Nephron progenitor cell (in vitro differentiated cells): ENCODE data around the gene C16orf95.

Source experiments
- DNase-seq: peaks from one replicate; pipeline ENCODE4 v3.0.0; 2021
- H3K27ac Mint-ChIP-seq: 2 replicates; pipeline ENCODE4 v1.8.0; 2021; ENCODE audit warnings: mild to moderate bottlenecking, moderate library complexity, mixed read lengths
- H3K27me3 Mint-ChIP-seq: 2 replicates; pipeline ENCODE4 v1.8.0; 2021; ENCODE audit warnings: mild to moderate bottlenecking, low read depth, mixed read lengths; ENCODE audit not compliant: poor library complexity
- H3K36me3 Mint-ChIP-seq: 2 replicates; pipeline ENCODE4 v1.8.0; 2021; ENCODE audit warnings: low read depth, mixed read lengths
- H3K4me1 Mint-ChIP-seq: 2 replicates; pipeline ENCODE4 v1.8.0; 2021; ENCODE audit warnings: mixed read lengths
- H3K4me3 Mint-ChIP-seq: 2 replicates; pipeline ENCODE4 v1.8.0; 2021; ENCODE audit warnings: mild to moderate bottlenecking, moderate library complexity, mixed read lengths
- H3K9me3 Mint-ChIP-seq: 2 replicates; pipeline ENCODE4 v1.8.0; 2021; ENCODE audit warnings: mild to moderate bottlenecking, moderate library complexity, mixed read lengths
- CTCF ChIP-seq: fragments of 200-600 bp; sonication (generic); IDR thresholded peaks from 2 replicates; pipeline ENCODE4 v1.5.0; 2021; ENCODE audit warnings: antibody characterized with exemption

Gene C16orf95

GRCh38 chr16:87286839-87287626 lies 30.2 kb downstream of the C16orf95 start:
- H3K27ac Mint-ChIP-seq, result no peak overlapping the region
- peaks cover 11% of the 10 kb centered on the region for H3K27me3 Mint-ChIP-seq
- no peak overlapping the region for H3K4me3 Mint-ChIP-seq

GRCh38 chr16:87284183-87284582 lies 33.0 kb downstream of the C16orf95 start:
- peaks cover 26% of the 10 kb centered on the region for H3K27me3 Mint-ChIP-seq
- TF ChIP-seq CTCF, result no peak
- peaks cover 23% of the 10 kb centered on the region for H3K9me3 Mint-ChIP-seq
- H3K27ac Mint-ChIP-seq, result no peak overlapping the region
- H3K36me3 Mint-ChIP-seq, result peaks cover 28% of the 10 kb centered on the region
- H3K4me3 Mint-ChIP-seq, result no peak overlapping the region
- DNase-seq, result no peak
- H3K4me1 Mint-ChIP-seq, result peaks cover 14% of the 10 kb centered on the region

More at GRCh38 chr16:87286839-87287626, 30.2 kb downstream of the C16orf95 start:
- H3K9me3 Mint-ChIP-seq, result peaks cover 33% of the 10 kb centered on the region
- peaks cover 42% of the 10 kb centered on the region for H3K36me3 Mint-ChIP-seq
- no peak for TF ChIP-seq CTCF
- DNase-seq, result no peak
- peaks cover 12% of the 10 kb centered on the region for H3K4me1 Mint-ChIP-seq

- H3K27ac Mint-ChIP-seq, result no peak overlapping the region
- no peak for DNase-seq
- no peak overlapping the region for H3K4me3 Mint-ChIP-seq
- H3K4me1 Mint-ChIP-seq, result peaks cover 56% of the 10 kb centered on the region
- peaks cover under 1% of the 10 kb centered on the region for H3K36me3 Mint-ChIP-seq
- H3K9me3 Mint-ChIP-seq, result no peaks in the 10 kb centered on the region
- H3K27me3 Mint-ChIP-seq, result peaks cover 42% of the 10 kb centered on the region
- TF ChIP-seq CTCF, result no peak
Observed at GRCh38 chr16:87279094-87279658, 38.0 kb downstream of the C16orf95 start.

- Mint-ChIP-seq H3K36me3 (no peaks in the 10 kb centered on the region), H3K9me3 (no peaks in the 10 kb centered on the region), H3K27ac (no peak overlapping the region), H3K4me1 (peaks cover 51% of the 10 kb centered on the region), H3K4me3 (peak overlapping the region; percentile 19), H3K27me3 (peaks cover 41% of the 10 kb centered on the region)
- DNase-seq, result peak; percentile 87
- TF ChIP-seq CTCF, result peak; percentile 95
Observed at GRCh38 chr16:87278191-87279093, 38.8 kb downstream of the C16orf95 start.

- Mint-ChIP-seq H3K4me1 (peaks cover 48% of the 10 kb centered on the region), H3K27ac (peak overlapping the region; percentile 96), H3K4me3 (peak overlapping the region; percentile 45), H3K27me3 (peaks cover 38% of the 10 kb centered on the region), H3K9me3 (no peaks in the 10 kb centered on the region), H3K36me3 (no peaks in the 10 kb centered on the region)
- TF ChIP-seq CTCF, result no peak
- no peak for DNase-seq
Observed at GRCh38 chr16:87276924-87277323, 40.3 kb downstream of the C16orf95 start.
